Measurements from ENCODE around the gene C3. TPM values are rescaled to one million over a fixed set of nuclear protein-coding genes. Genes with fewer than 3 reads are reported as not detected.

The C3 gene
- total and polyA plus RNA-seq, 2 of the 13 experiments (the other 11 are each of a cell fraction or from before 2014, with no cell fraction given): 1,455 to 6,272 TPM

DNA sequence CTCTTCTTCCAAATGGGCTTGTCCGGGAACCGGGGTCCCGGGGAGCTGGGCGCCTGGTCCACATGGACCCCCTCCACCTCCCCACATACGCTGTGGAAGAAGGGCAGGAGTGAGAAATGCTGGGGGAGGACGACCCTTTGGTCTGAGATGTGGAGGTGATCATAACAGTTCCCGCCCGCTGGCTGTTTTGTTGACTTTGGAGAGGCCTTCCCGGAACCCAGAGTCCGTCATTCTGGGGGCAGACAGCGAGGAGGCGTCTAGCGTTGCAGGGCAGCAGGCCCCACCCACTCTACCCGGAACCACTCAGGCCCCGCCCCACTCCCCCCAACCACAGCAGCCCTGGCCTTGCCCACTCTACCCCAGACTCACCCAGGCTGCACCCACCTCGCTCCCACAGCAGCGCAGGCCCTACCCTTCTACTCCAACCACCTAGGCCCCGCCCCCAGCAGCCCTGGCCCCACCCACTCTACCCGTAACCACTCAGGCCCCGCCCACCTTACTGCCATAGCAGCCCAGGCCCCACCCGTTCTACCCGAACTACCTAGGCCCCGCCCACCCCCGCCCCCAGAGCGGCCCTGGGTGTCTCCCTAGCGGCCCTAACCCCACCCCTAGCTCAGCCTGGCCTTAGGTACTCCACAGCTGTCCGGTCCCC lies 9.8 kb upstream of the C3 start (continued):
- TF ChIP-seq, protein P1, sequence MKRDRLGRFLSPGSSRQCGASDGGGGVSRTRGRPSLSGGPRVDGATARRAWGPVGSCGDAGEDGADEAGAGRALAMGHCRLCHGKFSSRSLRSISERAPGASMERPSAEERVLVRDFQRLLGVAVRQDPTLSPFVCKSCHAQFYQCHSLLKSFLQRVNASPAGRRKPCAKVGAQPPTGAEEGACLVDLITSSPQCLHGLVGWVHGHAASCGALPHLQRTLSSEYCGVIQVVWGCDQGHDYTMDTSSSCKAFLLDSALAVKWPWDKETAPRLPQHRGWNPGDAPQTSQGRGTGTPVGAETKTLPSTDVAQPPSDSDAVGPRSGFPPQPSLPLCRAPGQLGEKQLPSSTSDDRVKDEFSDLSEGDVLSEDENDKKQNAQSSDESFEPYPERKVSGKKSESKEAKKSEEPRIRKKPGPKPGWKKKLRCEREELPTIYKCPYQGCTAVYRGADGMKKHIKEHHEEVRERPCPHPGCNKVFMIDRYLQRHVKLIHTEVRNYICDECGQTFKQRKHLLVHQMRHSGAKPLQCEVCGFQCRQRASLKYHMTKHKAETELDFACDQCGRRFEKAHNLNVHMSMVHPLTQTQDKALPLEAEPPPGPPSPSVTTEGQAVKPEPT (CRISPR knock-in tag; IDR thresholded peaks at IDR 0.05; ENCODE audit: low read depth): no peak
- TF ChIP-seq ZBTB10 (CRISPR knock-in tag; IDR thresholded peaks at IDR 0.05; ENCODE audit: borderline replicate concordance) (peak; percentile 70; the same call in 1 of the 2 replicates), ZNF180 (CRISPR knock-in tag; IDR thresholded peaks at IDR 0.05; ENCODE audit: borderline replicate concordance, low read depth) (no peak), SMAD1 (CRISPR knock-in tag; IDR thresholded peaks at IDR 0.05; ENCODE audit: borderline replicate concordance, low read depth) (no peak), ZNF281 (CRISPR knock-in tag; IDR thresholded peaks at IDR 0.05; ENCODE audit: borderline replicate concordance) (peak; percentile 84; the same call in 1 of the 2 replicates), EZH2 (conservative IDR thresholded peaks at IDR 0.05; ENCODE audit: low read depth, low read length) (no peak), POLR2AphosphoS2 (IDR thresholded peaks at IDR 0.05; ENCODE audit: low read depth, low read length) (no peak), ZNF350 (CRISPR knock-in tag; IDR thresholded peaks at IDR 0.05; ENCODE audit: borderline replicate concordance, low read depth) (peak; percentile 66), ZBTB7A (CRISPR knock-in tag; IDR thresholded peaks at IDR 0.05) (peak; percentile 38; the same call in 1 of the 2 replicates), PRPF4 (IDR thresholded peaks at IDR 0.05; ENCODE audit: low read depth, low read length, poor library complexity, severe bottlenecking) (no peak), ZZZ3 (CRISPR knock-in tag; IDR thresholded peaks at IDR 0.05; ENCODE audit: borderline replicate concordance) (no peak), BORCS8-MEF2B (CRISPR knock-in tag; IDR thresholded peaks at IDR 0.05) (no peak), TAF15 (IDR thresholded peaks at IDR 0.05; ENCODE audit: low read depth, low read length, poor library complexity, severe bottlenecking) (no peak), ZNF251 (CRISPR knock-in tag; IDR thresholded peaks at IDR 0.05) (no peak), CHD2 (IDR thresholded peaks at IDR 0.05; ENCODE audit: low read depth, low read length) (no peak)
- TF ChIP-seq, protein P2, sequence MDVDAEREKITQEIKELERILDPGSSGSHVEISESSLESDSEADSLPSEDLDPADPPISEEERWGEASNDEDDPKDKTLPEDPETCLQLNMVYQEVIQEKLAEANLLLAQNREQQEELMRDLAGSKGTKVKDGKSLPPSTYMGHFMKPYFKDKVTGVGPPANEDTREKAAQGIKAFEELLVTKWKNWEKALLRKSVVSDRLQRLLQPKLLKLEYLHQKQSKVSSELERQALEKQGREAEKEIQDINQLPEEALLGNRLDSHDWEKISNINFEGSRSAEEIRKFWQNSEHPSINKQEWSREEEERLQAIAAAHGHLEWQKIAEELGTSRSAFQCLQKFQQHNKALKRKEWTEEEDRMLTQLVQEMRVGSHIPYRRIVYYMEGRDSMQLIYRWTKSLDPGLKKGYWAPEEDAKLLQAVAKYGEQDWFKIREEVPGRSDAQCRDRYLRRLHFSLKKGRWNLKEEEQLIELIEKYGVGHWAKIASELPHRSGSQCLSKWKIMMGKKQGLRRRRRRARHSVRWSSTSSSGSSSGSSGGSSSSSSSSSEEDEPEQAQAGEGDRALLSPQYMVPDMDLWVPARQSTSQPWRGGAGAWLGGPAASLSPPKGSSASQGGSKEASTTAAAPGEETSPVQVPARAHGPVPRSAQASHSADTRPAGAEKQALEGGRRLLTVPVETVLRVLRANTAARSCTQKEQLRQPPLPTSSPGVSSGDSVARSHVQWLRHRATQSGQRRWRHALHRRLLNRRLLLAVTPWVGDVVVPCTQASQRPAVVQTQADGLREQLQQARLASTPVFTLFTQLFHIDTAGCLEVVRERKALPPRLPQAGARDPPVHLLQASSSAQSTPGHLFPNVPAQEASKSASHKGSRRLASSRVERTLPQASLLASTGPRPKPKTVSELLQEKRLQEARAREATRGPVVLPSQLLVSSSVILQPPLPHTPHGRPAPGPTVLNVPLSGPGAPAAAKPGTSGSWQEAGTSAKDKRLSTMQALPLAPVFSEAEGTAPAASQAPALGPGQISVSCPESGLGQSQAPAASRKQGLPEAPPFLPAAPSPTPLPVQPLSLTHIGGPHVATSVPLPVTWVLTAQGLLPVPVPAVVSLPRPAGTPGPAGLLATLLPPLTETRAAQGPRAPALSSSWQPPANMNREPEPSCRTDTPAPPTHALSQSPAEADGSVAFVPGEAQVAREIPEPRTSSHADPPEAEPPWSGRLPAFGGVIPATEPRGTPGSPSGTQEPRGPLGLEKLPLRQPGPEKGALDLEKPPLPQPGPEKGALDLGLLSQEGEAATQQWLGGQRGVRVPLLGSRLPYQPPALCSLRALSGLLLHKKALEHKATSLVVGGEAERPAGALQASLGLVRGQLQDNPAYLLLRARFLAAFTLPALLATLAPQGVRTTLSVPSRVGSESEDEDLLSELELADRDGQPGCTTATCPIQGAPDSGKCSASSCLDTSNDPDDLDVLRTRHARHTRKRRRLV (CRISPR knock-in tag; IDR thresholded peaks at IDR 0.05): no peak
